Natural killer cell (primary cell): ENCODE data around the gene RAD51B. TPM values are rescaled to one million over a fixed set of nuclear protein-coding genes. Genes with fewer than 3 reads are reported as not detected.

Experiments used
- ATAC-seq, 3 donors: fragments of 150-1000 bp in 2 of 3; fragments of 200-7000 bp in 1 of 3; cut with Tn5 transposase; 1 replicate in 1 of 3; 2 replicates in 2 of 3; pipeline ENCODE4 v1.10.0; 2021; ENCODE audit warnings: mild to moderate bottlenecking in 2 of 3, moderate library complexity in 2 of 3
- DNase-seq, 2 donors: peaks; one replicate each; pipeline versions ENCODE4 v3.0.0 to v3.0.0-alpha.2; 2013 to 2021; ENCODE audit warnings: mixed read lengths in 1 of 2
- H3K27ac ChIP-seq: one replicate; pipeline ENCODE4 v1.5.1; 2013; ENCODE audit warnings: mild to moderate bottlenecking, low read length
- H3K27me3 ChIP-seq: one replicate; pipeline ENCODE4 v1.6.1; 2013; ENCODE audit warnings: low read length; ENCODE audit not compliant: control insufficient read depth, insufficient read depth
- H3K36me3 ChIP-seq: one replicate; pipeline ENCODE4 v1.6.1; 2013; ENCODE audit warnings: low read length; ENCODE audit not compliant: control insufficient read depth, insufficient read depth
- H3K4me1 ChIP-seq: one replicate; pipeline ENCODE4 v1.6.1; 2013; ENCODE audit warnings: low read length; ENCODE audit not compliant: control insufficient read depth, insufficient read depth
- H3K4me3 ChIP-seq: one replicate; pipeline ENCODE4 v1.5.1; 2013; ENCODE audit warnings: low read length
- H3K9me3 ChIP-seq: one replicate; pipeline ENCODE4 v1.6.1; 2013; ENCODE audit warnings: low read length; ENCODE audit not compliant: control insufficient read depth, insufficient read depth
- H3K27ac Mint-ChIP-seq, 2 donors: one replicate each; pipeline ENCODE4 v1.8.0; 2022; ENCODE audit warnings: mild to moderate bottlenecking in 2 of 2, mixed read lengths in 2 of 2, moderate library complexity in 1 of 2
- H3K27me3 Mint-ChIP-seq, 2 donors: one replicate each; pipeline ENCODE4 v1.8.0; 2022; ENCODE audit warnings: low read depth in 2 of 2, mixed read lengths in 2 of 2
- H3K36me3 Mint-ChIP-seq: one replicate; pipeline ENCODE4 v1.8.0; 2022; ENCODE audit warnings: mixed read lengths
- H3K4me1 Mint-ChIP-seq, 2 donors: one replicate each; pipeline ENCODE4 v1.8.0; 2022; ENCODE audit warnings: mixed read lengths in 2 of 2
- H3K4me3 Mint-ChIP-seq: one replicate; pipeline ENCODE4 v1.8.0; 2022; ENCODE audit warnings: mild to moderate bottlenecking, moderate library complexity, mixed read lengths
- H3K9me3 Mint-ChIP-seq, 2 donors: one replicate each; pipeline ENCODE4 v1.8.0; 2022; ENCODE audit warnings: mixed read lengths in 2 of 2
- CTCF ChIP-seq: fragments of 200-600 bp; IDR thresholded peaks from one replicate; pipeline ENCODE4 v1.8.0; 2022; ENCODE audit warnings: antibody characterized with exemption
- WGBS: methylation state at CpG from one replicate; pipeline ENCODE4 v1.1.7; 2013; ENCODE audit warnings: missing lambda C conversion rate; ENCODE audit not compliant: insufficient coverage; 5-methylcytosine and 5-hydroxymethylcytosine counted together
- intact Hi-C: fragments of 100-400 bp; cut with micrococcal nuclease; formaldehyde crosslinking; loops from one replicate; pipeline ENCODE4 v1.14.2; 2022
- total RNA-seq, 4 donors: library from RNA; stranded (reverse); fragments of 120-200 nt in 1 of 4; gene quantifications; one replicate each; pipeline versions ENCODE4 v1.2.3 to v1.2.4, GENCODE V29; 2013 to 2022

The RAD51B gene
- total RNA-seq, 3 donors from 2014 or later (not counting 1 experiment from before 2014, with no cell fraction given), result 28.1 to 37.6 (median 28.6) TPM

GRCh38 chr14:68571114-68571591, 751.6 kb downstream of the RAD51B start:
- Mint-ChIP-seq H3K36me3 (no peaks in the 10 kb centered on the region), H3K4me1 (peaks cover 0 to 6% of the 10 kb centered on the region in 2 donors), H3K9me3 (peaks cover 0 to 2% of the 10 kb centered on the region in 2 donors), H3K4me3 (no peak overlapping the region), H3K27me3 (peaks cover 0 to 2% of the 10 kb centered on the region in 2 donors), H3K27ac (no peak overlapping the region)
- no peak for DNase-seq
- Histone ChIP-seq H3K4me3 (no peak overlapping the region), H3K4me1 (no peaks in the 10 kb centered on the region), H3K9me3 (no peaks in the 10 kb centered on the region), H3K36me3 (no peaks in the 10 kb centered on the region), H3K27me3 (no peaks in the 10 kb centered on the region), H3K27ac (no peak overlapping the region)
- intact Hi-C loops, result no loop called here
- no peak for TF ChIP-seq CTCF
- no peak for ATAC-seq
- WGBS, result 96% methylated on average over 4 of the region's 4 CpGs

- no peaks in the 10 kb centered on the region for H3K9me3 ChIP-seq
- intact Hi-C loops, result no loop called here
- Mint-ChIP-seq H3K36me3 (no peaks in the 10 kb centered on the region), H3K4me1 (no peaks in the 10 kb centered on the region), H3K9me3 (peaks cover 0 to 2% of the 10 kb centered on the region in 2 donors), H3K27me3 (no peaks in the 10 kb centered on the region), H3K4me3 (no peak overlapping the region), H3K27ac (no peak overlapping the region)
- ATAC-seq (no peak), DNase-seq (no peak)
- H3K27ac ChIP-seq, result no peak overlapping the region
- no peak overlapping the region for H3K4me3 ChIP-seq
- H3K27me3 ChIP-seq, result no peaks in the 10 kb centered on the region
- H3K4me1 ChIP-seq, result no peaks in the 10 kb centered on the region
- 81% methylated on average over 9 of the region's 10 CpGs for WGBS
- TF ChIP-seq CTCF, result no peak
- H3K36me3 ChIP-seq, result no peaks in the 10 kb centered on the region
Measured at GRCh38 chr14:68571928-68572525, 752.4 kb downstream of the RAD51B start.

- H3K27ac Mint-ChIP-seq, result no peak overlapping the region
- H3K27ac ChIP-seq, result no peak overlapping the region
- peaks cover 0 to under 1% of the 10 kb centered on the region in 2 donors for H3K9me3 Mint-ChIP-seq
- H3K27me3 Mint-ChIP-seq, result no peaks in the 10 kb centered on the region
- H3K4me3 Mint-ChIP-seq, result no peak overlapping the region
- H3K27me3 ChIP-seq, result no peaks in the 10 kb centered on the region
- no peaks in the 10 kb centered on the region for H3K4me1 ChIP-seq
- ATAC-seq, result no peak
- no peak overlapping the region for H3K4me3 ChIP-seq
- intact Hi-C loops, result no loop called here
- no peaks in the 10 kb centered on the region for H3K4me1 Mint-ChIP-seq
- TF ChIP-seq CTCF, result no peak
- 91% methylated on average over 6 of the region's 6 CpGs for WGBS
- H3K36me3 ChIP-seq, result no peaks in the 10 kb centered on the region
- DNase-seq, result no peak
- H3K36me3 Mint-ChIP-seq, result no peaks in the 10 kb centered on the region
- H3K9me3 ChIP-seq, result no peaks in the 10 kb centered on the region
Measured at GRCh38 chr14:68573126-68573525, 753.5 kb downstream of the RAD51B start.

- H3K4me1 ChIP-seq, result no peaks in the 10 kb centered on the region
- Mint-ChIP-seq H3K4me3 (no peak overlapping the region), H3K27me3 (no peaks in the 10 kb centered on the region), H3K9me3 (no peaks in the 10 kb centered on the region), H3K27ac (no peak overlapping the region), H3K36me3 (no peaks in the 10 kb centered on the region), H3K4me1 (no peaks in the 10 kb centered on the region)
- TF ChIP-seq CTCF, result no peak
- ATAC-seq (no peak), DNase-seq (no peak)
- H3K27me3 ChIP-seq, result no peaks in the 10 kb centered on the region
- H3K4me3 ChIP-seq, result no peak overlapping the region
- intact Hi-C loops, result no loop called here
- H3K27ac ChIP-seq, result no peak overlapping the region
- no peaks in the 10 kb centered on the region for H3K9me3 ChIP-seq
- WGBS, result 98% methylated on average over 2 of the region's 2 CpGs
- no peaks in the 10 kb centered on the region for H3K36me3 ChIP-seq
Measured at GRCh38 chr14:68573722-68574121, 754.1 kb downstream of the RAD51B start.
